Measurements from ENCODE around the gene XPNPEP2.

The XPNPEP2 gene

DNA sequence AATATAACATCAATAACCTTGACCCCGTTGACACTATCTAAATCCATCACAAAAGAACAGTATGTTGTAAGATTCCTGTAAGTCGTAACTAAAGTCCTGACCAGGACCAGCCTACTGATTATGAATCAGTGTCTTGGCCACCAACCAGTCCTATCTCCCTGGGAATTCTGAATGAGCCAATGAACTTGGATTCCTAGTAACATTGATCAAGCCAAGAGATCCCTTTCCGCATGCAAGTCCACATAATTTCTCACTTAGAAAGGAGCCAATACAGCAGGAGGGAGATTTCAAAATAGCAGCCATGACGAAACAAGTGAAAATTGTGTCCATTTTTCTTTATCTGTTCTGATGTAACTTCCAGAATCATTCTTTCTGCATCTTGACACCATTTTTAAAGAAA is 9.5 kb downstream of the XPNPEP2 start:
- no peak overlapping the region for H3K4me3 ChIP-seq (ENCODE audit: low read depth, low read length)
- TF ChIP-seq CTCF (IDR thresholded peaks at IDR 0.05; ENCODE audit: borderline replicate concordance, insufficient read depth, low read depth, low read length): no peak

GRCh38 chrX:129749069-129749468 is 10.3 kb downstream of the XPNPEP2 start:
- no peak for TF ChIP-seq CTCF (IDR thresholded peaks at IDR 0.05; ENCODE audit: borderline replicate concordance, insufficient read depth, low read depth, low read length)
- no peak overlapping the region for H3K4me3 ChIP-seq (ENCODE audit: low read depth, low read length)

- H3K4me3 ChIP-seq (ENCODE audit: low read depth, low read length): no peak overlapping the region
- no peak for TF ChIP-seq CTCF (IDR thresholded peaks at IDR 0.05; ENCODE audit: borderline replicate concordance, insufficient read depth, low read depth, low read length)
Measured at GRCh38 chrX:129750971-129751370, 12.2 kb downstream of the XPNPEP2 start.

DNA sequence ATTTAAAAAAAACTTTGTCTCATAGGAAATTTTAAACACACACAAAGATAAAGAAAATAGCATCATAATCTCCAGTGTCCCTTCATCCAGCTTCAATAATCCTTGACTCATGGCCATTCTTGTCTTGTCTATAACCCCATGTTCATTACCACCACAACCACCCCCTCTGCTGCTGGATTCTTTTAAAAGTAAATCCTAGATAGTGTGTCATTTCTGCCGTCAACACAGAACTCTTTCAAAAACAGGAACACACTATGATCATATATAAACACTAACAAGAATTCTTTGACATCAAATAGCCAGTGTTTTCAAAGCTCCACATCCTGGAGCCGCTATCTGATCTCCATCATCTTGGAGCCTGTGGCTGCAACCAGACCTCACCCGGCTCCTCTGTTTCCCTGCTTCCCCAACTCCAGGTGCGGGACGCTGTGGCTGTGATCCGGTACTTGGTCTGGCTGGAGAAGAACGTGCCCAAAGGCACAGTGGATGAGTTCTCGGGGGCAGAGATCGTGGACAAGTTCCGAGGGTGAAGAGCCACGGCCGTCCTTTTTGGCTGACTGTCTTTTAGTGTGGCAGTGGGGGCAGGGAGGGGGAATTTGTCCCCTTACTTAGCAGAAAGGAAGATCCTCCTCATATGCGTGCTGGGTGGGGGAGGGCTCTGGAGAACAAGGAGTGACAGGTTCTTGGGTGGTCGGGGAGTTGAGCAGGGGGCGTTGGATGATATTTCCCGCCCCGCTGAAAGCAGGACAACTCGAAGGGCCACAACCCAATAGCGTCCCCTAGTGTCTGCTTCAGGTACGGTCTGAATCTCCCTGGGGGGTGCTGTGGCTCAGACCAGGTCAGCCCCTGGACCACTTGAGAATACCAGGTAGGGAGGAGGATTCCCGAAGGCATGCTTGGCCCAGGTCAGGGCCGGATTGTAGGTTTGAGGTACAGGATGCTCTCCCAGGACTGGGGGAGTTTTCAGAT is 15.6 kb downstream of the XPNPEP2 start:
- TF ChIP-seq CTCF (IDR thresholded peaks at IDR 0.05; ENCODE audit: borderline replicate concordance, insufficient read depth, low read depth, low read length): peak; percentile 71
- H3K4me3 ChIP-seq (ENCODE audit: low read depth, low read length): no peak overlapping the region

DNA sequence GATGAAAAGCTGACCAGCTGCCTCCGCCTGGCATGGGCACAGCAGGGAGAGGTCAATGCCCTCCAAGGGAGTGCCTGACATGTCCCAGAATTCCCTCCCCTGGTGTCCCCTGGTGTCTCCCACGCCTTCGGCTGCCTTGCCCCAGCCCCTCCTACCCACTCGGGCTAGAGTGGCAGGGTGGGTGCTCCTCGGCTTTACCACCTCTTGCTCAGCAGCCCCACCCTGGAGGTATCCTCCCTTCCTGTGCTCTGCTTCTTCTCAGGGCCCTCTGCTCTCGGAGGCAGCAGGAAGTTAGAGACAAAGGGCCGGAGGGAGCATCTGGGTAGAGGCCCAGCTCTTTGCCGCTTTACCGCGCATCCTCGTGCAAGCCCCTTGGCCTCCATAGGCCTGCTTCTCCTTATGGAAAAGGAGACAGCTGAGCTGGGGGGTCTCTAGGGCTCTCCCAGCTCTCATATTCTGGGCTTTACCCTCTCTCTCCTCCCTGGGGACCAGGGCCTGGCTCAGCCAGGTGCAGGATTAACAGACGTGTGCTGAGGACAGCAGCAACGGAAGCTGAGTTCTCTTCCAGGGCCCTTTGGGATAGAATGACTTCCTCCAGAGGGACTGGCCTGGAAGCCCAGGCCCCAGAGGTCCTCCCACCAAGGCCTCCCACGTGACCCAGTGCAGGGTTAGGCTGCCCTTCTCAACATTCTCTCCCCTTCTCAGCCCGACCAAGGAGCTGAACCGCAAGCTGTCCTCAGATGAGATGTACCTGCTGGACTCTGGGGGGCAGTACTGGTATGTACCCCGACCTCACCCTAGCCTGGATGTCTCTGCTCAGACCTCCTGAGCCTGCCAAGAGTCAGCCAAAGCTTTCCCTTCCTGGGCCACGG is 17.2 kb downstream of the XPNPEP2 start:
- peak; percentile 48 for TF ChIP-seq CTCF (IDR thresholded peaks at IDR 0.05; ENCODE audit: borderline replicate concordance, insufficient read depth, low read depth, low read length)
- H3K4me3 ChIP-seq (ENCODE audit: low read depth, low read length): no peak overlapping the region

DNA sequence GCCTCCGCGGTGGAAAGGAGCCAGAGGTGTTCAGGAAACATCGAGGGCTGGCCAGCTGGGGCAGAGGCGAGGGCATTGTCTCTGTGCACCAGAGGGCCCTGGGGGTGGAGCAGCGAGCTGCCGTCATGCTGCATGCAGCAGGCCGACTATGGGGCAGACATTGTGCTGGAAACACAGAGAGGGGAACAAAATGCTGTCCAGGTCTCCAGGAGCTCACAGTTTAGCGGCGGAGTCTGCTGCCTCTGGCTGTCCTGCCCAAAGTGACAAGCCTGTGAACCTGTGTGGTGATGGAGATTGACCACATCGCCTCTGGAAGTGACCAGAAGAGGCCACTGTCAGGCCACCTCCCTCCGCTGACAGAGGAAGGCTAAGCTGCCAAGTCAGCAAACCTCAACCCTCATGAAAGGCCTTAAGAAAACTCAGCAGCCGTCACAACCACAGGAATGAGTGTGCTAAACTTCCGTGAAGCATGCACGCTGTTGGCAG is 20.8 kb downstream of the XPNPEP2 start:
- no peak overlapping the region for H3K4me3 ChIP-seq (ENCODE audit: low read depth, low read length)
- no peak for TF ChIP-seq CTCF (IDR thresholded peaks at IDR 0.05; ENCODE audit: borderline replicate concordance, insufficient read depth, low read depth, low read length)

Data from GM12875 (cell line).